HCT116 (cell line): Measurements from ENCODE around the gene MID1IP1. TPM values are rescaled to one million over a fixed set of nuclear protein-coding genes. Genes with fewer than 3 reads are reported as not detected.

ENCODE experiments used
- ATAC-seq: fragments of 200-7000 bp; cut with Tn5 transposase; 2 replicates; pipeline ENCODE4 v1.9.1; 2020; ENCODE audit warnings: mild to moderate bottlenecking, moderate library complexity
- BruUV-seq: library from RNA; stranded (reverse); fragments of 400-500 nt; replicated peaks from 2 replicates; lab custom pipeline; 2021; lab: Mats Ljungman, UMichigan
- CTCF ChIA-PET: fragments of 300-600 bp; sonication (Branson Sonifier 250); formaldehyde crosslinking; loops from one replicate; lab custom pipeline; 2021; ENCODE audit warnings: antibody characterized with exemption; lab: Charles Lee
- POLR2A ChIA-PET: fragments of 300-600, 350-600 bp; sonication (Branson Sonifier 250); formaldehyde crosslinking; loops from one replicate; lab custom pipeline; 2021; ENCODE audit warnings: antibody characterized with exemption; lab: Charles Lee
- RAD21 ChIA-PET, 2 experiments: fragments of 300-600 bp; sonication (Branson Sonifier 250); formaldehyde crosslinking; loops; one replicate each; lab custom pipeline; 2023; ENCODE audit warnings: low total read pairs in 2 of 2; ENCODE audit not compliant: uncharacterized antibody in 2 of 2, unreplicated experiment in 2 of 2, low non-redundant PET in 1 of 2; lab: Charles Lee
- DNase-seq: peaks from one replicate; pipeline ENCODE4 v3.0.0-alpha.2; 2010; ENCODE audit warnings: low read depth, low spot score
- H2AFZ ChIP-seq: fragments of 200-600 bp; shearing (Covaris generic), sonication (generic); 2 replicates; pipeline ENCODE4 v1.6.1; 2017; ENCODE audit warnings: low read depth, mixed run types, mixed read lengths, antibody characterized with exemption, low read length; ENCODE audit not compliant: poor library complexity, severe bottlenecking
- H3K27ac ChIP-seq: 2 replicates; pipeline ENCODE4 v1.5.1; 2012; ENCODE audit warnings: low read depth, low read length
- H3K27me3 ChIP-seq: fragments of 200-600 bp; sonication (generic); 2 replicates; pipeline ENCODE4 v1.6.1; 2016; ENCODE audit warnings: mixed run types, low read length, mixed read lengths; ENCODE audit not compliant: insufficient read depth
- H3K36me3 ChIP-seq, 2 experiments: fragments of 200-500 bp in 1 of 2; fragments of 200-600 bp in 1 of 2; sonication (Bioruptor generic) in 1 of 2; sonication (generic) in 1 of 2; 2 replicates each; pipeline versions ENCODE4 v1.5.1 to v1.6.1; 2014 to 2016; ENCODE audit warnings: low read length in 2 of 2, inconsistent platforms in 1 of 2, mixed read lengths in 1 of 2, mixed run types in 1 of 2; ENCODE audit not compliant: insufficient read depth in 2 of 2, control insufficient read depth in 1 of 2
- H3K4me1 ChIP-seq, 2 experiments: fragments of 200-600 bp in 1 of 2; sonication (generic) in 1 of 2; 2 replicates each; pipeline versions ENCODE4 v1.5.1 to v1.6.1; 2012 to 2017; ENCODE audit warnings: low read length in 2 of 2, inconsistent platforms in 1 of 2, mild to moderate bottlenecking in 1 of 2, mixed read lengths in 1 of 2, mixed run types in 1 of 2, moderate library complexity in 1 of 2; ENCODE audit not compliant: insufficient read depth in 2 of 2, control insufficient read depth in 1 of 2
- H3K4me2 ChIP-seq: fragments of 200-600 bp; sonication (generic); 2 replicates; pipeline ENCODE4 v1.6.1; 2017; ENCODE audit warnings: mixed run types, low read length, mixed read lengths
- H3K4me3 ChIP-seq, 2 experiments: fragments of 200-600 bp in 1 of 2; sonication (generic) in 1 of 2; replicated peaks in 1 of 2; 2 replicates each; pipeline ENCODE4 v1.5.1; 2011 to 2016; ENCODE audit warnings: low read length in 2 of 2, control low read depth in 1 of 2, low read depth in 1 of 2, mild to moderate bottlenecking in 1 of 2, mixed read lengths in 1 of 2, mixed run types in 1 of 2
- H3K79me2 ChIP-seq: fragments of 200-600 bp; sonication (generic); 2 replicates; pipeline ENCODE4 v1.6.1; 2017; ENCODE audit warnings: mild to moderate bottlenecking, mixed run types, low read length, moderate library complexity, mixed read lengths; ENCODE audit not compliant: insufficient read depth
- H3K9ac ChIP-seq: fragments of 200-600 bp; sonication (generic); 2 replicates; pipeline ENCODE4 v1.6.1; 2016; ENCODE audit warnings: low read length, mixed read lengths
- H3K9me2 ChIP-seq: fragments of 200-600 bp; sonication (generic), shearing (Covaris generic); 2 replicates; pipeline ENCODE4 v1.6.1; 2017; ENCODE audit warnings: mixed run types, mild to moderate bottlenecking, moderate library complexity; ENCODE audit not compliant: insufficient read depth
- H3K9me3 ChIP-seq, 2 experiments: fragments of 200-500 bp in 1 of 2; fragments of 200-600 bp in 1 of 2; sonication (Bioruptor generic) in 1 of 2; sonication (generic) in 1 of 2; 2 replicates each; pipeline ENCODE4 v1.6.1; 2014 to 2017; ENCODE audit warnings: low read length in 2 of 2, mixed read lengths in 2 of 2, inconsistent platforms in 1 of 2, low read depth in 1 of 2, mild to moderate bottlenecking in 1 of 2, mixed run types in 1 of 2, moderate library complexity in 1 of 2; ENCODE audit not compliant: control insufficient read depth in 1 of 2, insufficient read depth in 1 of 2
- H4K20me1 ChIP-seq: fragments of 200-600 bp; sonication (generic), shearing (Covaris generic); 2 replicates; pipeline ENCODE4 v1.6.1; 2017; ENCODE audit warnings: mixed run types, mild to moderate bottlenecking, moderate library complexity; ENCODE audit not compliant: insufficient read depth
- CEBPB ChIP-seq: IDR thresholded peaks from 2 replicates; pipeline ENCODE4 v1.6.1; 2012; ENCODE audit warnings: low read depth
- CTCF ChIP-seq, 3 experiments: fragments of 200-600 bp in 1 of 3; sonication (generic) in 1 of 3; IDR thresholded peaks in 2 of 3; conservative IDR thresholded peaks in 1 of 3; 2 replicates each; pipeline ENCODE4 v1.5.1; 2012 to 2017; ENCODE audit warnings: low read depth in 2 of 3, low read length in 2 of 3, antibody characterized with exemption in 1 of 3, borderline replicate concordance in 1 of 3, control low read depth in 1 of 3, mild to moderate bottlenecking in 1 of 3, mixed read lengths in 1 of 3, mixed run types in 1 of 3, moderate library complexity in 1 of 3; ENCODE audit not compliant: insufficient read depth in 1 of 3
- EZH2phosphoT487 ChIP-seq: fragments of 200-600 bp; IDR thresholded peaks from 2 replicates; pipeline ENCODE4 v1.6.1; 2018; ENCODE audit warnings: antibody characterized with exemption, borderline replicate concordance
- POLR2A ChIP-seq: IDR thresholded peaks from 2 replicates; pipeline ENCODE4 v1.7.0; 2011; ENCODE audit warnings: borderline replicate concordance; ENCODE audit not compliant: insufficient read depth, insufficient read length; ENCODE audit errors: extremely low read depth
- SIN3A ChIP-seq: IDR thresholded peaks from 2 replicates; pipeline ENCODE4 v1.6.1; 2012; ENCODE audit warnings: low read depth
- intact Hi-C: fragments of 100-400 bp; cut with micrococcal nuclease; formaldehyde crosslinking; loops from 2 replicates; pipeline ENCODE4 v1.10.0; 2022
- total RNA-seq: library from RNA; stranded (reverse); gene quantifications from one replicate; pipeline ENCODE4 v1.2.1, GENCODE V29; 2021; ENCODE audit not compliant: unreplicated experiment

Gene MID1IP1
- total RNA-seq, 1 experiment from 2014 or later = 109 TPM

DNA sequence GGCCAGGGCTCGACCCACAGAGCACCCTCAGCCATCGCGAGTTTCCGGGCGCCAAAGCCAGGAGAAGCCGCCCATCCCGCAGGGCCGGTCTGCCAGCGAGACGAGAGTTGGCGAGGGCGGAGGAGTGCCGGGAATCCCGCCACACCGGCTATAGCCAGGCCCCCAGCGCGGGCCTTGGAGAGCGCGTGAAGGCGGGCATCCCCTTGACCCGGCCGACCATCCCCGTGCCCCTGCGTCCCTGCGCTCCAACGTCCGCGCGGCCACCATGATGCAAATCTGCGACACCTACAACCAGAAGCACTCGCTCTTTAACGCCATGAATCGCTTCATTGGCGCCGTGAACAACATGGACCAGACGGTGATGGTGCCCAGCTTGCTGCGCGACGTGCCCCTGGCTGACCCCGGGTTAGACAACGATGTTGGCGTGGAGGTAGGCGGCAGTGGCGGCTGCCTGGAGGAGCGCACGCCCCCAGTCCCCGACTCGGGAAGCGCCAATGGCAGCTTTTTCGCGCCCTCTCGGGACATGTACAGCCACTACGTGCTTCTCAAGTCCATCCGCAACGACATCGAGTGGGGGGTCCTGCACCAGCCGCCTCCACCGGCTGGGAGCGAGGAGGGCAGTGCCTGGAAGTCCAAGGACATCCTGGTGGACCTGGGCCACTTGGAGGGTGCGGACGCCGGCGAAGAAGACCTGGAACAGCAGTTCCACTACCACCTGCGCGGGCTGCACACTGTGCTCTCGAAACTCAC, 3.6 kb downstream of the MID1IP1 start:
- Histone ChIP-seq H3K79me2 (peaks cover 46% of the 10 kb centered on the region), H3K9me2 (no peaks in the 10 kb centered on the region), H3K27ac (peak overlapping the region; percentile 98), H2AFZ (no peak overlapping the region), H3K9me3 (no peaks in the 10 kb centered on the region), H3K36me3 (peaks cover 0 to 5% of the 10 kb centered on the region in 2 experiments; a peak in 1 of 4 replicates), H3K4me1 (peaks cover 15 to 43% of the 10 kb centered on the region in 2 experiments), H4K20me1 (no peaks in the 10 kb centered on the region), H3K4me2 (peak overlapping the region; percentile 84), H3K27me3 (no peaks in the 10 kb centered on the region), H3K4me3 (peak overlapping the region; percentile 64 to 77)
- ATAC-seq (no peak), DNase-seq (no peak)
- ChIA-PET RAD21 (no interaction called here), POLR2A (no interaction called here), CTCF (no interaction called here)
- no TSS peak for BruUV-seq
- intact Hi-C loops = loop anchor here (10.0 kb wide), 1 partner anchor 1370 kb away; no protein-coding TSS in a partner anchor
- no peak for TF ChIP-seq POLR2A
- no peak for TF ChIP-seq CTCF (IDR thresholded peaks at IDR 0.05 in 2 of 3, conservative IDR thresholded peaks at IDR 0.05 in 1 of 3; ENCODE audit: borderline replicate concordance in 1 of 3, insufficient read depth in 1 of 3, low read depth in 2 of 3, low read length in 2 of 3)
- TF ChIP-seq EZH2phosphoT487 = no peak
- no peak for TF ChIP-seq SIN3A
- TF ChIP-seq CEBPB = no peak
- TF ChIP-seq, all 23 proteins: peak for 0
- peak overlapping the region; percentile 91 for H3K9ac ChIP-seq
